H1 (cell line): ENCODE measurements around the gene TFR2. TPM values are rescaled to one million over a fixed set of nuclear protein-coding genes. Genes with fewer than 3 reads are reported as not detected.

Source experiments
- CTCF ChIA-PET: fragments of 300-600 bp; sonication (Branson Sonifier 250); formaldehyde crosslinking; loops from one replicate; lab custom pipeline; 2021; ENCODE audit not compliant: partially characterized antibody; lab: Charles Lee
- POLR2A ChIA-PET: fragments of 300-600 bp; sonication (Branson Sonifier 250); formaldehyde crosslinking; loops from one replicate; lab custom pipeline; 2021; ENCODE audit warnings: inconsistent platforms; ENCODE audit not compliant: partially characterized antibody; lab: Charles Lee
- DNase-seq, 2 experiments: peaks; one replicate each; pipeline versions ENCODE4 v3.0.0 to v3.0.0-alpha.2; 2010 to 2022; ENCODE audit warnings: low spot score in 2 of 2, low read depth in 1 of 2, mixed read lengths in 1 of 2
- FAIRE-seq: peaks from 2 replicates; lab custom pipeline; 2011; peaks lifted over from hg19 to GRCh38; lab: Jason Lieb, UNC
- H2AFZ ChIP-seq: 2 replicates; pipeline ENCODE4 v1.8.1; 2012; ENCODE audit warnings: low read length, inconsistent platforms
- H2AK5ac ChIP-seq: 2 replicates; pipeline ENCODE4 v1.6.1; 2013; ENCODE audit warnings: low read depth, low read length
- H2BK120ac ChIP-seq: replicated peaks from 2 replicates; pipeline ENCODE3; 2013; ENCODE audit warnings: low read depth, low read length, inconsistent platforms
- H2BK12ac ChIP-seq: 2 replicates; pipeline ENCODE4 v1.6.1; 2013; ENCODE audit warnings: low read depth, low read length
- H2BK15ac ChIP-seq: 2 replicates; pipeline ENCODE4 v1.6.1; 2013; ENCODE audit warnings: low read length
- H2BK20ac ChIP-seq: 2 replicates; pipeline ENCODE4 v1.6.1; 2013; ENCODE audit warnings: low read length
- H2BK5ac ChIP-seq: 2 replicates; pipeline ENCODE4 v1.6.1; 2013; ENCODE audit warnings: low read depth, low read length
- H3K14ac ChIP-seq: 2 replicates; pipeline ENCODE4 v1.6.1; 2013; ENCODE audit warnings: inconsistent platforms; ENCODE audit not compliant: insufficient read length
- H3K18ac ChIP-seq: 2 replicates; pipeline ENCODE4 v1.6.1; 2013; ENCODE audit warnings: low read length; ENCODE audit errors: extremely low read depth
- H3K23ac ChIP-seq: 2 replicates; pipeline ENCODE4 v1.6.1; 2013; ENCODE audit warnings: inconsistent platforms; ENCODE audit not compliant: insufficient read length
- H3K23me2 ChIP-seq: 2 replicates; pipeline ENCODE4 v1.6.1; 2013; ENCODE audit warnings: low read depth, low read length
- H3K27ac ChIP-seq: 2 replicates; pipeline ENCODE4 v1.6.1; 2011; ENCODE audit warnings: low read depth, low read length, inconsistent platforms
- H3K27me3 ChIP-seq, 4 experiments: replicated peaks in 1 of 4; 1 replicate in 1 of 4; 2 replicates in 3 of 4; pipeline versions ENCODE4 v1.6.1 to v1.8.1; 2011 to 2013; ENCODE audit warnings: low read length in 3 of 4, mild to moderate bottlenecking in 3 of 4, inconsistent platforms in 2 of 4, mixed read lengths in 2 of 4, moderate library complexity in 1 of 4; ENCODE audit not compliant: control insufficient read depth in 3 of 4, insufficient read depth in 3 of 4; ENCODE audit errors: extremely low read depth in 1 of 4
- H3K36me3 ChIP-seq, 4 experiments: 2 replicates each; pipeline versions ENCODE4 v1.6.1 to v1.8.1; 2011 to 2013; ENCODE audit warnings: mild to moderate bottlenecking in 4 of 4, low read length in 3 of 4, moderate library complexity in 2 of 4, control low read depth in 1 of 4, inconsistent platforms in 1 of 4; ENCODE audit not compliant: insufficient read depth in 4 of 4, control insufficient read depth in 2 of 4
- H3K4ac ChIP-seq: replicated peaks from 2 replicates; pipeline ENCODE3; 2013; ENCODE audit warnings: low read length, low read depth, mixed read lengths, inconsistent platforms; ENCODE audit not compliant: insufficient read length
- H3K4me1 ChIP-seq, 4 experiments: replicated peaks in 1 of 4; 1 replicate in 1 of 4; 2 replicates in 3 of 4; pipeline versions ENCODE4 v1.6.1 to v1.8.1; 2011 to 2013; ENCODE audit warnings: low read length in 3 of 4, inconsistent platforms in 2 of 4, mixed read lengths in 1 of 4; ENCODE audit not compliant: insufficient read depth in 4 of 4, control insufficient read depth in 3 of 4
- H3K4me2 ChIP-seq, 2 experiments: 2 replicates each; pipeline versions ENCODE4 v1.6.1 to v1.8.1; 2011 to 2013; ENCODE audit warnings: low read depth in 2 of 2, low read length in 2 of 2, control low read depth in 1 of 2, inconsistent platforms in 1 of 2, mild to moderate bottlenecking in 1 of 2; ENCODE audit not compliant: insufficient read depth in 1 of 2
- H3K4me3 ChIP-seq, 4 experiments: fragments of 200-600, 300-600 bp in 1 of 4; sonication (generic), shearing (Covaris generic), sonication (Bioruptor Twin) in 1 of 4; 2 replicates each; pipeline versions ENCODE4 v1.5.1 to v1.8.1; 2011 to 2016; ENCODE audit warnings: low read length in 4 of 4, low read depth in 3 of 4, control low read depth in 2 of 4, inconsistent platforms in 2 of 4, mild to moderate bottlenecking in 2 of 4, mixed read lengths in 1 of 4, moderate library complexity in 1 of 4; ENCODE audit not compliant: insufficient read depth in 2 of 4; ENCODE audit errors: extremely low read depth in 1 of 4
- H3K56ac ChIP-seq: replicated peaks from 2 replicates; pipeline ENCODE3; 2013; ENCODE audit warnings: low read depth, mild to moderate bottlenecking, mixed read lengths, low read length, inconsistent platforms; ENCODE audit not compliant: insufficient read length
- H3K79me1 ChIP-seq: 2 replicates; pipeline ENCODE4 v1.6.1; 2013; ENCODE audit warnings: low read depth, low read length, control low read depth
- H3K79me2 ChIP-seq, 2 experiments: 2 replicates each; pipeline versions ENCODE4 v1.6.1 to v1.8.1; 2012 to 2013; ENCODE audit warnings: low read length in 2 of 2, mild to moderate bottlenecking in 2 of 2, inconsistent platforms in 1 of 2; ENCODE audit not compliant: insufficient read depth in 2 of 2, control insufficient read depth in 1 of 2
- H3K9ac ChIP-seq, 4 experiments: replicated peaks in 1 of 4; 1 replicate in 1 of 4; 2 replicates in 3 of 4; pipeline versions ENCODE4 v1.6.1 to v1.8.1; 2011 to 2013; ENCODE audit warnings: low read depth in 3 of 4, low read length in 3 of 4, control low read depth in 2 of 4, mild to moderate bottlenecking in 2 of 4, moderate library complexity in 2 of 4, inconsistent platforms in 1 of 4; ENCODE audit errors: extremely low read depth in 1 of 4
- H3K9me3 ChIP-seq, 2 experiments: 2 replicates each; pipeline versions ENCODE4 v1.6.1 to v1.8.1; 2012 to 2013; ENCODE audit warnings: mild to moderate bottlenecking in 2 of 2, moderate library complexity in 2 of 2, control low read depth in 1 of 2, inconsistent platforms in 1 of 2, low read depth in 1 of 2, low read length in 1 of 2, mixed read lengths in 1 of 2; ENCODE audit not compliant: insufficient read depth in 2 of 2
- H4K20me1 ChIP-seq, 2 experiments: replicated peaks in 1 of 2; 2 replicates each; pipeline versions ENCODE3 to v1.8.1; 2011 to 2013; ENCODE audit warnings: inconsistent platforms in 2 of 2, low read length in 2 of 2, mild to moderate bottlenecking in 1 of 2; ENCODE audit not compliant: insufficient read depth in 2 of 2, control insufficient read depth in 1 of 2
- H4K5ac ChIP-seq: 2 replicates; pipeline ENCODE4 v1.6.1; 2013; ENCODE audit warnings: low read length, low read depth, mixed read lengths, inconsistent platforms; ENCODE audit not compliant: insufficient read length
- H4K8ac ChIP-seq: 2 replicates; pipeline ENCODE4 v1.8.0; 2013; ENCODE audit warnings: mild to moderate bottlenecking, moderate library complexity, low read length, inconsistent platforms; ENCODE audit not compliant: insufficient read depth; ENCODE audit errors: extremely low read depth
- H4K91ac ChIP-seq: replicated peaks from 2 replicates; pipeline ENCODE3; 2013; ENCODE audit warnings: low read length, mixed read lengths, inconsistent platforms; ENCODE audit not compliant: insufficient read length
- WGBS, 2 experiments: shearing (Covaris generic) in 1 of 2; methylation state at CpG; one replicate each; pipeline versions ENCODE4 v1.1.6 to v1.1.7; 2013 to 2015; ENCODE audit warnings: low lambda C conversion rate in 2 of 2, mixed read lengths in 2 of 2, inconsistent platforms in 1 of 2, low coverage in 1 of 2, missing lambda C conversion rate in 1 of 2; ENCODE audit not compliant: insufficient replicate concordance in 2 of 2, insufficient coverage in 1 of 2, insufficient read length in 1 of 2; ENCODE audit errors: extremely low coverage in 1 of 2, missing lambda C conversion rate in 1 of 2; 5-methylcytosine and 5-hydroxymethylcytosine counted together
- polyA plus RNA-seq, 7 experiments: library from polyadenylated mRNA; depleted of rRNA in 3 of 7; stranded (reverse) in 5 of 7; unstranded in 2 of 7; fragments of >200 nt in 5 of 7; fragments of 200-250 nt in 2 of 7; gene quantifications; 1 replicate in 5 of 7; 2 replicates in 1 of 7; 4 replicates in 1 of 7; pipeline versions ENCODE4 v1.2.1 to v1.2.3, GENCODE V29; 2011 to 2013; ENCODE audit warnings: missing spikeins in 2 of 7, mixed read lengths in 2 of 7
- total RNA-seq: library from RNA; stranded (reverse); fragmentation: NEBNext Ultra II Directional; extraction: Animal tissue kit (Norgen Biotek cat#: 25700); gene quantifications from 2 replicates; pipeline ENCODE4 v1.2.1, GENCODE V29; 2021

Gene TFR2
- total and polyA plus RNA-seq, 2 of the 8 experiments (the other 6 are each of a cell fraction or from before 2014, with no cell fraction given) = 4.6 to 5.7 TPM

DNA sequence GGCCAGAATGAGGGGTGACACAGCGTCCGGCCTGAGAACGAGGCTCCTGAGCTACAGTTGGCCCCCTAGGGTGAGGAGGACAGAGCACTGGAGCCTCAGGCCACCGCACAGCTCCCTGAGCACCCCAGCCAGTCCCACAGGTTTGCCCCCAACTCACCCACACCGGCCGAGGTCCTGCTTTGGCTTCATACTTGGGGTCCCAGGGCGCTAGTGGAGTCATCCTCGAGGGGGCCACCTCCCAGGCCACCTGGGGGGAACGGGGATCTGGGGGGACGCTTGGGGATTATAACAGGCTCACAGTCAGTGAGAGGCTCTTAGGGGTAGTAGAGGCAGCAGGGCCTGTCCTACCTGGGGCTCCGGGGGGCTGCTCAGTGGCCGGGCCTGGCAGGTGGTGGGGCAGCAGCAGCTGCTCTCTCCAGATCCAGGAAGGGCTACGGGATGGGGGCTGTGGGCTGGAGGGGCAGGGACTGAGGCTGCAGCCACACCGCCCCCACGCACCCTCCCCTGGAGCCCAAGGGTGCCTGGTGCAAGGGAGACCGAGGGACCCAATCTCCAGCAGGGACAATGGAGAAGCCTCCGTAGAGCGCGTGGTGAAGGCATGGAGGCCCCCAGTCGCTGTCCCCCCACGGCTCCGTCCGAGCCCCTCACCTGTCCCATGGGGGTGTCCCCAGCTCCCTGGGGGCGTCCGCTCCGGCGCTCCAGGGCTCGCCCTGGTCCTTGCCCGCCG, 68.2 kb downstream of the TFR2 start:
- no peak overlapping the region for H2BK5ac ChIP-seq
- H3K56ac ChIP-seq = no peak overlapping the region
- ChIA-PET CTCF (interaction anchor here (0.5 to 4.8 kb wide), 11 partner anchors 11 to 104 kb away, joined by 3 to 53 read pairs (median 3); partner anchors contain the start of genes FBXO24 and LRCH4), POLR2A (interaction anchor here (0.8 to 4.8 kb wide), 8 partner anchors 9 to 228 kb away, joined by 3 to 83 read pairs (median 4); partner anchors contain the start of genes FBXO24, LRCH4, MEPCE and PCOLCE)
- H3K27me3 ChIP-seq = peaks cover 0 to 4% (median under 1%) of the 10 kb centered on the region in 4 experiments; a peak in 1 of 7 replicates
- H2BK12ac ChIP-seq = no peak overlapping the region
- peaks cover 0 to 8% of the 10 kb centered on the region in 2 experiments for H4K20me1 ChIP-seq
- H3K9ac ChIP-seq = no peak overlapping the region
- H3K27ac ChIP-seq = no peak overlapping the region; the same call in 1 of the 2 replicates
- H4K91ac ChIP-seq = no peak overlapping the region
- H4K8ac ChIP-seq = peak overlapping the region; percentile 35; the same call in 1 of the 2 replicates
- no peak overlapping the region for H3K14ac ChIP-seq
- peak overlapping the region; percentile 91 for H3K4ac ChIP-seq
- H3K36me3 ChIP-seq = peaks cover 0 to 24% (median 13%) of the 10 kb centered on the region in 4 experiments; a peak in 5 of 8 replicates
- no peak overlapping the region for H3K4me2 ChIP-seq
- no peak for FAIRE-seq
- H2BK15ac ChIP-seq = peak overlapping the region; percentile 72; the same call in 1 of the 2 replicates
- no peak for DNase-seq
- WGBS, 2 experiments = 93% methylated on average over 11 of the region's 30 CpGs; no CpG with 5 or more reads in 1 of the 2 experiments
- no peak overlapping the region for H2AFZ ChIP-seq
- no peak overlapping the region for H3K4me3 ChIP-seq
- peak overlapping the region; percentile 72; the same call in 1 of the 2 replicates for H2BK20ac ChIP-seq
- H2AK5ac ChIP-seq = 0 out of 2 replicates have a peak overlapping the region, but pooled peaks have one; percentile 39
- H3K4me1 ChIP-seq = peaks cover 0 to 33% (median 22%) of the 10 kb centered on the region in 4 experiments; a peak in 6 of 7 replicates
- H3K79me2 ChIP-seq = no peaks in the 10 kb centered on the region
- H3K79me1 ChIP-seq = peaks cover 4% of the 10 kb centered on the region; the same call in 1 of the 2 replicates
- H3K23me2 ChIP-seq = peaks cover 8% of the 10 kb centered on the region; the same call in 1 of the 2 replicates
- no peak overlapping the region for H3K23ac ChIP-seq
- H2BK120ac ChIP-seq = no peak overlapping the region
- H3K9me3 ChIP-seq = no peaks in the 10 kb centered on the region
- H4K5ac ChIP-seq = no peak overlapping the region
- H3K18ac ChIP-seq = peak overlapping the region; percentile 48; the same call in 1 of the 2 replicates
